K562 (cell line): ENCODE measurements around the gene ZNF805. TPM values are rescaled to one million over a fixed set of nuclear protein-coding genes. Genes with fewer than 3 reads are reported as not detected.

Experiments used
- ARID3B ChIP-seq: fragments of 250-450 bp; sonication (Bioruptor Pico); IDR thresholded peaks from 2 replicates; pipeline ENCODE4 v1.4.0; 2020; ENCODE audit warnings: borderline replicate concordance
- CC2D1A ChIP-seq: fragments of 450-650 bp; IDR thresholded peaks from 2 replicates; pipeline ENCODE4 v1.6.1; 2017; ENCODE audit warnings: mild to moderate bottlenecking
- E2F6 ChIP-seq, 2 experiments: IDR thresholded peaks; 2 replicates each; pipeline ENCODE4 v1.6.1; 2011; ENCODE audit warnings: borderline replicate concordance in 1 of 2, control low read depth in 1 of 2, low read depth in 1 of 2, low read length in 1 of 2, mild to moderate bottlenecking in 1 of 2, mixed read lengths in 1 of 2, moderate library complexity in 1 of 2; ENCODE audit not compliant: insufficient read depth in 1 of 2, insufficient read length in 1 of 2, poor library complexity in 1 of 2, severe bottlenecking in 1 of 2; ENCODE audit errors: extremely low read depth in 1 of 2
- EHMT2 ChIP-seq: fragments of 450-650 bp; IDR thresholded peaks from 2 replicates; pipeline ENCODE4 v1.6.1; 2018; ENCODE audit warnings: antibody characterized with exemption
- KHSRP ChIP-seq: fragments of 450-650 bp; IDR thresholded peaks from 2 replicates; pipeline ENCODE4 v1.6.1; 2017
- NCOA6 ChIP-seq: fragments of 450-650 bp; IDR thresholded peaks from 2 replicates; pipeline ENCODE4 v1.6.1; 2017; ENCODE audit warnings: mild to moderate bottlenecking
- POLR2A ChIP-seq: fragments of 450-650 bp; conservative IDR thresholded peaks from 2 replicates; pipeline ENCODE4 v1.6.1; 2016
- SNAPC5 ChIP-seq: fragments of 250-450 bp; sonication (Bioruptor Pico); IDR thresholded peaks from 2 replicates; pipeline ENCODE4 v1.8.0; 2021; ENCODE audit warnings: moderate library complexity, mild to moderate bottlenecking, inconsistent platforms
- TCF7L2 ChIP-seq: fragments of 150-350 bp; IDR thresholded peaks from 2 replicates; pipeline ENCODE4 v1.6.1; 2016; ENCODE audit warnings: low read depth, mild to moderate bottlenecking, low read length, moderate library complexity
- ZBTB17 ChIP-seq: fragments of 450-650 bp; formaldehyde crosslinking; IDR thresholded peaks from 2 replicates; pipeline ENCODE4 v1.4.0; 2020; ENCODE audit warnings: mild to moderate bottlenecking
- ZNF407 ChIP-seq: fragments of 450-650 bp; IDR thresholded peaks from 2 replicates; pipeline ENCODE4 v1.6.1; 2016; ENCODE audit warnings: low read depth
- ZNF436 ChIP-seq: fragments of 250-450, 450-650 bp; sonication (Bioruptor Pico); formaldehyde crosslinking; IDR thresholded peaks from 2 replicates; pipeline ENCODE4 v1.7.0; 2020; ENCODE audit warnings: mild to moderate bottlenecking
- ZNF551 ChIP-seq: fragments of 250-450 bp; sonication (Bioruptor Pico); IDR thresholded peaks from 2 replicates; pipeline ENCODE4 v1.5.0; 2021; ENCODE audit warnings: mild to moderate bottlenecking, moderate library complexity
- ZNF780A ChIP-seq: fragments of 250-450 bp; sonication (Bioruptor Pico); IDR thresholded peaks from 2 replicates; pipeline ENCODE4 v1.5.0; 2021; ENCODE audit warnings: mild to moderate bottlenecking
- polyA plus RNA-seq, 8 experiments: library from polyadenylated mRNA; depleted of rRNA in 4 of 8; stranded (reverse) in 5 of 8; unstranded in 3 of 8; fragments of >200 nt; fragmentation: Nextera tagmentation in 2 of 8; fragmentation: Illumina TruSeq in 1 of 8; extraction: Ambion mirVana in 2 of 8; extraction: Trizol in 1 of 8; gene quantifications; 2 replicates each; pipeline versions ENCODE4 v1.2.1 to v1.2.3, GENCODE V29; 2011 to 2014; ENCODE audit warnings: inconsistent platforms in 1 of 8, missing spikeins in 1 of 8
- total RNA-seq, 7 experiments: library from RNA; depleted of rRNA in 6 of 7; stranded (reverse); fragments of >200 nt in 6 of 7; fragmentation: Illumina TruSeq in 2 of 7; extraction: Trizol in 2 of 7; gene quantifications; 2 replicates each; pipeline versions ENCODE4 v1.2.1 to v1.2.3, GENCODE V29; 2011 to 2021; ENCODE audit warnings: low replicate concordance in 1 of 7

The ZNF805 gene
- total and polyA plus RNA-seq, 9 of the 15 experiments (the other 6 are each of a cell fraction or from before 2014, with no cell fraction given): 0.32 to 6.7 (median 3.9) TPM

GRCh38 chr19:57240311-57241090, at the start of gene ZNF805 (continued):
- TF ChIP-seq E2F6 (IDR thresholded peaks at IDR 0.05; ENCODE audit: borderline replicate concordance in 1 of 2, extremely low read depth in 1 of 2, insufficient read depth in 1 of 2, insufficient read length in 1 of 2, low read depth in 1 of 2, low read length in 1 of 2, poor library complexity in 1 of 2, severe bottlenecking in 1 of 2) (peak in 1 of 2 experiments; percentile 66), ZNF780A (CRISPR knock-in tag) (no peak), POLR2A (peak; percentile 84), EHMT2 (peak; percentile 88), KHSRP (peak; percentile 61), SNAPC5 (CRISPR knock-in tag) (no peak), ZBTB17 (no peak), ZNF407 (peak; percentile 38; the same call in 1 of the 2 replicates), TCF7L2 (no peak), ZNF436 (CRISPR knock-in tag) (no peak), ARID3B (no peak), ZNF551 (no peak), NCOA6 (no peak), CC2D1A (0 out of 2 replicates have a peak, but pooled peaks have one; percentile 31)
